HEK293 (cell line): ENCODE measurements around the gene SLC1A2.

Experiments
- ZNF140 ChIP-seq: fragments of 450-650 bp; formaldehyde crosslinking; IDR thresholded peaks from 2 replicates; pipeline ENCODE4 v1.5.1; 2016; ENCODE audit warnings: missing biosample characterization, missing genetic modification characterization
- ZNF501 ChIP-seq: fragments of 450-650 bp; formaldehyde crosslinking; IDR thresholded peaks from 2 replicates; pipeline ENCODE4 v1.5.1; 2016; ENCODE audit warnings: missing biosample characterization, missing genetic modification characterization
- TF ChIP-seq, protein P1 (sequence below): fragments of 450-650 bp; formaldehyde crosslinking; IDR thresholded peaks from 2 replicates; pipeline ENCODE4 v1.5.1; 2016; ENCODE audit warnings: missing biosample characterization, missing genetic modification characterization

DNA sequence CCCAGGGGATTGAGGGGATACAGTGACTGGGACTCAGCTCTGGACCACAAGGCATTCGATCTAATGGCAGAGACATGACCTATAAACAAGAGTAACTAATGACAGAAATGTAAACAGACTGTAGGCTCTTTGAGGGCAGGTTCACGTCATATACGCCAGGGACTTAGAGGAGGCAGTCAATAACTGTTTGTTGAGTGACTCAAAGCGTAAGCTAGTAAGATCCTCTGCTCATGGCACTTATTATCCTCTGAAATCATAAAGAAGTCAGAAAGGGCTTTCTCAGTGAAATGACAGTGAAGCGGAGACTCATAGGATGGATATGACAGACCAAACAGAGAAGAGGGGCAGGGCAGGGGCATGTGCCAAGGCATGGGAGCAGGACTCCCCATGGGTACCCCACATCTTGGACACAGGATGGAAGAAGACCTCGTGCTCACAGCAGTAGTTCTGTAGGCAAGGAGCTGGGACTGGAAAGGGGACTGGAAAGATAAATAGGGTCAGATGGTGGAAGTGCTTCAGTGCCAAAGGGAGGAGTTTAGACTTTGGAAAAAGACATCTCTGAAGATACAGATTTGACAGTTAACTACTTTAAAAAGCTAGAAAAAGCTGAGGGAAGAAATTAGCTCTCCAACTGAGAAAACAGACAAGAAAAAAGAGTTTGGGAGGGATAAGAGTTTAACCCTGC is 72.7 kb downstream of the SLC1A2 start:
- TF ChIP-seq ZNF501 (no peak), ZNF140 (tag by site-specific recombination) (no peak)
- TF ChIP-seq, protein P1, sequence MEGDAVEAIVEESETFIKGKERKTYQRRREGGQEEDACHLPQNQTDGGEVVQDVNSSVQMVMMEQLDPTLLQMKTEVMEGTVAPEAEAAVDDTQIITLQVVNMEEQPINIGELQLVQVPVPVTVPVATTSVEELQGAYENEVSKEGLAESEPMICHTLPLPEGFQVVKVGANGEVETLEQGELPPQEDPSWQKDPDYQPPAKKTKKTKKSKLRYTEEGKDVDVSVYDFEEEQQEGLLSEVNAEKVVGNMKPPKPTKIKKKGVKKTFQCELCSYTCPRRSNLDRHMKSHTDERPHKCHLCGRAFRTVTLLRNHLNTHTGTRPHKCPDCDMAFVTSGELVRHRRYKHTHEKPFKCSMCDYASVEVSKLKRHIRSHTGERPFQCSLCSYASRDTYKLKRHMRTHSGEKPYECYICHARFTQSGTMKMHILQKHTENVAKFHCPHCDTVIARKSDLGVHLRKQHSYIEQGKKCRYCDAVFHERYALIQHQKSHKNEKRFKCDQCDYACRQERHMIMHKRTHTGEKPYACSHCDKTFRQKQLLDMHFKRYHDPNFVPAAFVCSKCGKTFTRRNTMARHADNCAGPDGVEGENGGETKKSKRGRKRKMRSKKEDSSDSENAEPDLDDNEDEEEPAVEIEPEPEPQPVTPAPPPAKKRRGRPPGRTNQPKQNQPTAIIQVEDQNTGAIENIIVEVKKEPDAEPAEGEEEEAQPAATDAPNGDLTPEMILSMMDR (tag by site-specific recombination) = no peak
